ENCODE results near the gene FAM114A1. TPM values are rescaled to one million over a fixed set of nuclear protein-coding genes. Genes with fewer than 3 reads are reported as not detected.

The FAM114A1 gene
- total RNA-seq, 2 experiments from 2014 or later: 0.50 to 0.65 TPM

DNA sequence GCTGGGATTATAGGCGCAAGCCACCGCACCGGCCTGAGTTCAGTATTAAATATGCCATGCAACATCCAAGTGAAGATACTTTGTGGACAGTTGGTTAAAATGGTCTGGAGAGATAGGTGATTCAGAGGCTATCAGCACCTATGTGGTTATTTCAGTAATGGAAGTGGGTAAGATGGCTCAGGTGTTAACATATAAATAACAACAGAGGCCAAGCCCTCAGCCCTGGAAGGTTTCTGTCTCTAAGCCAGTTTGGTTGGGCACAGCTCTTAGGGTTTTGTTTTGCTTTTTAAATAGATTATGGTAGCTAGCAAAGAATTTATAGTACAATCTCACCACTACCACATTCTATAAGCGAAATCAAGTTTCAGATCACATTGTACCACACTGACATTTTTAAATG, 16.6 kb downstream of the FAM114A1 start:
- H3K9me3 Mint-ChIP-seq: no peaks in the 10 kb centered on the region
- no peaks in the 10 kb centered on the region for H3K27me3 Mint-ChIP-seq
- CTCF ChIA-PET: interaction anchor here (1.0 to 1.2 kb wide), 2 partner anchors 9 to 23 kb away, joined by 3 read pairs; no protein-coding TSS in a partner anchor
- no peak overlapping the region for H3K4me3 Mint-ChIP-seq
- peaks cover 10% of the 10 kb centered on the region for H3K4me1 Mint-ChIP-seq (ENCODE audit: low read depth)
- no peak overlapping the region for H3K27ac Mint-ChIP-seq
- no peaks in the 10 kb centered on the region for H3K36me3 Mint-ChIP-seq
- no peak for DNase-seq
- intact Hi-C loops (cut with micrococcal nuclease): loop anchor here (10.0 kb wide), 1 partner anchor 471 kb away; no protein-coding TSS in a partner anchor
- POLR2A ChIA-PET: no interaction called here

DNA sequence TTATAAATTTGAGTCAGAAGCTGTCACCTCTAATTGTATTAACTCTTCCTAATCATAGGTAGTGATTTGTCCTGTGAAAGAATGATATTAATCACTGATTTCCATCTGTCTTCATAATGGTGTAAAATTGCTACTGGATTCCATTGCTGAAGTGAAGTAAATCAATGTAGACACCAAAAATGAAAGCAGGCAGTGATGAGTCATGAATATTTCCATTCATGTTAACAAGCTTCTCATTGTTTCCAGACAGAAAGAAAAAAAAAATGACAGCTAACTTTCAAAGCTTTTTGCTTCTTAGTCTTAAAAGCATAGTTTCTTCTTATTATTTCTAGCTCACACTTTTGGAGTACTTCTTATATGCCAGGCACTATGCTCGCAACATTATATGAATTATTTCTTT, 21.5 kb downstream of the FAM114A1 start:
- Mint-ChIP-seq H3K27me3 (no peaks in the 10 kb centered on the region), H3K4me3 (peak overlapping the region; percentile 48), H3K4me1 (ENCODE audit: low read depth) (peaks cover 22% of the 10 kb centered on the region), H3K9me3 (no peaks in the 10 kb centered on the region), H3K27ac (peak overlapping the region; percentile 81), H3K36me3 (no peaks in the 10 kb centered on the region)
- ChIA-PET CTCF (interaction anchor here (0.6 to 3.3 kb wide), 15 partner anchors 9 to 712 kb away, joined by 3 to 18 read pairs (median 4); partner anchors contain the start of gene TLR1), POLR2A (interaction anchor here (0.6 to 1.4 kb wide), 4 partner anchors 95 to 820 kb away, joined by 3 to 5 read pairs (median 4); no protein-coding TSS in a partner anchor)
- no peak for DNase-seq
- intact Hi-C loops (cut with micrococcal nuclease): loop anchor here (1.0 to 10.0 kb wide), 4 partner anchors 85 to 568 kb away; partner anchors contain the start of genes LIAS, RPL9, TLR1 and TMEM156

DNA sequence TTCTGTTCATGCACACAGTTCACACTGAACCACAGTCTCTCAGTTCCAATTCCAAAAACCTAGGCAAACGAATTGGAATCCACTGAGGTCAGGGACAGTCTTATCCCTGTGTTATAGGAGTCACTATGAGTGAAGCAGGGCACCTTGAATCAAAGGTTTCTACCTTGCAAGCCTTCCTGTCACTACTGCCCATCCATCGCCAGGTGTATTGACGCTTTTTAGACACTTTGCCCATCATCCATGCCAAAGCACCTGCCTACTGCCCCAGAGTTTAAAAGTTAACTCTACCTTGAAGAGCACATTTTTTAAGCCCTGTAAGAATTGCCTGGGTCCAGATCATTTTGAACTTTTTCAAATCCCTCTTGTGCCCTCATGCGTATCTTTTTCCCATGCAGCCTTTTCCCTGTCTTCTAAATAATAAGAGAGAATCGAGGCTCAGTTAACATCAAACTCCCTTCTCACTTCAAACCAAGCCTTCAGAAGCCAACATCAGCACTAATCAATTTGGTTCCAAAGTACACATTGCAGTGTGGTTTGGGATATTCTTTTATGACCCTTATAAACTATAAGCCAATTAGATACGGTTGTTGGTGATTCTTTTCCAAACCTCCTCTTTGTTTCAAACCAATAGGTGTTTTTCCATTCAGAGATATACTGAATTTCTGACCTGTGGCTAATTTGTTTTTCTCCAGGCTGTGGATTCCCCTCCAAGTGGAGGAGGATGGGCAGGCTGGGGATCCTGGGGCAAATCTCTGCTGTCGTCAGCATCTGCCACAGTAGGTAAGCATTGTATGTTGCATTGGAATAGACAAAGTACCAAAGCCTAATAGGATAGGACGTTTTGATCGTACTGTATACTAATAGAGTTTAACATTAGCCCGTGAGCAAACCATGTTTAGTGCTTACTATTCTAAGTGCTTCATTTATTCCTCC, 23.7 kb downstream of the FAM114A1 start:
- H3K4me1 Mint-ChIP-seq (ENCODE audit: low read depth): peaks cover 21% of the 10 kb centered on the region
- no peaks in the 10 kb centered on the region for H3K9me3 Mint-ChIP-seq
- no peaks in the 10 kb centered on the region for H3K36me3 Mint-ChIP-seq
- H3K27me3 Mint-ChIP-seq: no peaks in the 10 kb centered on the region
- POLR2A ChIA-PET: no interaction called here
- no peak overlapping the region for H3K4me3 Mint-ChIP-seq
- intact Hi-C loops (cut with micrococcal nuclease): no loop called here
- H3K27ac Mint-ChIP-seq: no peak overlapping the region
- CTCF ChIA-PET: interaction anchor here (0.6 to 2.3 kb wide), 6 partner anchors 11 to 249 kb away, joined by 3 to 13 read pairs (median 7); no protein-coding TSS in a partner anchor
- DNase-seq: no peak

DNA sequence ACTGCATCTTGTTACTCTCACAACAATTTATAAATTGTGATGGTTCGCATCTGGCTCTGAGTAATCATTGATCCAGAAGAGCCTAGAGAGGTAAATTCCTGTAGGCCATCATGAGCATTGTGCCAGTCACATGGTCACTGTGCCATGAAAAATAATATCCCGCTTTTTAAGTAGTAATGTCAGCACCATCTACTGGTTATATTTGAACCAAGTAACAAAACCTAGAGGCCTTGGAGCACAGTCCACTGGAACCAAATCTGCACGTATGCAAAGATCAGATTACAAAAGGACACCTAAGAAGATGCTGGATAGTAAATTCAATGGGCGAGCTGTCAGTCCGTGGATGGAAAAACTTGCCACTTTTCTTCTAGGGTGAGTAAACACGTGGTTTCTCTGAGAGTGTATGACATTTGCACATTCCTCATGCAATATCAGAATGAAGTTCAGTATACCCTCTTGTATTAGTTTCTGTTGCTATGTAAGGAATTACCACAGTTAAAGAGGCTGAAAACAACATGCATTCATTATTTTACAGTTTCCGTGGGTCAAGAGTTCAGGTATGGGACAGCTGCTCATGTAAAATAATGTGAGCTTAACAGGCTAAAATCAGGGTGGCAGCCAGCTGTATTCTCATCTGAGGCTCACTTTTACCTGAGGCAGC, 26.8 kb downstream of the FAM114A1 start:
- H3K27ac Mint-ChIP-seq: no peak overlapping the region
- H3K4me1 Mint-ChIP-seq (ENCODE audit: low read depth): peaks cover 31% of the 10 kb centered on the region
- ChIA-PET CTCF (interaction anchor here (0.9 to 4.5 kb wide), 5 partner anchors 10 to 240 kb away, joined by 3 to 21 read pairs (median 3); no protein-coding TSS in a partner anchor), POLR2A (no interaction called here)
- H3K9me3 Mint-ChIP-seq: no peaks in the 10 kb centered on the region
- no peak overlapping the region for H3K4me3 Mint-ChIP-seq
- no peak for DNase-seq
- intact Hi-C loops (cut with micrococcal nuclease): no loop called here
- peaks cover 4% of the 10 kb centered on the region for H3K27me3 Mint-ChIP-seq
- H3K36me3 Mint-ChIP-seq: no peaks in the 10 kb centered on the region

DNA sequence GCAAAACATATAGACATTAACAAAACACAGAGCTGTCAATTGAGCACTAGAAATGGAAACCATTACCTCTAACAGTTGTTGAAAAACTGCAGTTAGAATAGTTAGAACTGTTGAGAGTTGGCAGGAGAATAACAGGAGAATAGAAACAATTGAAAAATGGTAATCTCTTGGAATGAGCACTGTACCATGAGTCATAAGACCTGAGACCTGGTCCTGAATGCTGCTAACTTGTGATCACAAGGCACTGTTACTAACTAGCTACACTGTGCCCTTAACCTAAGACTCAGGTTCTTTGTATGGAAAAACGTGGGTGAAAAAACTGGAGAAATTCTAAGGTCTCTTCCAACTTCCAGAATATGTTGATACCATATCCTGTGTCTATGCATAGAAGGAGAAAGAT, 29.3 kb downstream of the FAM114A1 start:
- no peaks in the 10 kb centered on the region for H3K9me3 Mint-ChIP-seq
- intact Hi-C loops (cut with micrococcal nuclease): no loop called here
- H3K36me3 Mint-ChIP-seq: no peaks in the 10 kb centered on the region
- H3K4me1 Mint-ChIP-seq (ENCODE audit: low read depth): peaks cover 20% of the 10 kb centered on the region
- no peak overlapping the region for H3K4me3 Mint-ChIP-seq
- POLR2A ChIA-PET: no interaction called here
- CTCF ChIA-PET: interaction anchor here (1.2 to 4.5 kb wide), 3 partner anchors 7 to 237 kb away, joined by 3 to 21 read pairs (median 10); no protein-coding TSS in a partner anchor
- H3K27me3 Mint-ChIP-seq: peaks cover 8% of the 10 kb centered on the region
- no peak overlapping the region for H3K27ac Mint-ChIP-seq
- no peak for DNase-seq

DNA sequence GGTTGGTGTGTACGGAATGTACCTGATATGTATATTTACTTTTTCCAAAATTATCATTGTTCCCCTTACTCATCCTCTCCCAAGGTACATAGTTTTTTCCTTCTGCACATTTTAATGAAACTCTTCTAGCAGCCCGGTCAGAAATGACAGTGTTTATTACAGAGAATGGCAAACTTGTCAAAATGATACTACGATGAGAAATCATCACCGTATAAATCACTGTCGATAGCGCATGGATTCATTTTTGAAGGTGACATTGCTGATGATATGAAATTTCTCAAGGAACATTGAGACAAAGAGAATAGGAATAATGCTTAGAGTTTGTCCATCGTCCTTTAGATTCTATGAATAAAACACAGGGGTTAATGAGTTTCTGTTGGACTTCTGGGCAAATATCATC, 30.6 kb downstream of the FAM114A1 start:
- ChIA-PET POLR2A (interaction anchor here (0.6 kb wide), 1 partner anchor 283 kb away, joined by 3 read pairs; no protein-coding TSS in a partner anchor), CTCF (interaction anchor here (1.1 to 4.5 kb wide), 3 partner anchors 9 to 236 kb away, joined by 4 to 21 read pairs (median 10); no protein-coding TSS in a partner anchor)
- intact Hi-C loops (cut with micrococcal nuclease): no loop called here
- Mint-ChIP-seq H3K4me1 (ENCODE audit: low read depth) (peaks cover 23% of the 10 kb centered on the region), H3K27me3 (peaks cover 8% of the 10 kb centered on the region), H3K9me3 (no peaks in the 10 kb centered on the region), H3K36me3 (no peaks in the 10 kb centered on the region), H3K27ac (no peak overlapping the region), H3K4me3 (no peak overlapping the region)
- DNase-seq: no peak

DNA sequence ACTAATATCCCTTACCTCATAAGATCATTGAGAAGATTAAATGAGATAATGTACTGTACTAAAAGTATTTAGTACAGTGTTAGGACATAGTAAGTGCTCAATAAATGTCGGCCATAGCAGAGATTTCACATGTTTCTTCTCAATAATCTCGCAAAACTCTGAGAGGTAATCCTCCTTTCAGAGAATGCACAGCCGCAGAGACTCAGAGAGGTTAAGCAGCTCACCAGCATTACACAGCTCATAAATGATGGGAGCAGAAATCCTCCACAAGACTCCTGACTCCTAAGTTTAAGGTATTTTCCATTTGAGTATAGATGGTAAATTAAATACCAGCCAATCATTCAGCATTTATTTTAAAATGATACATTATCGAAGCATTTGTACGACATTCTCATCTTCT, 34.6 kb downstream of the FAM114A1 start:
- Mint-ChIP-seq H3K4me3 (no peak overlapping the region), H3K27me3 (peaks cover 3% of the 10 kb centered on the region), H3K9me3 (no peaks in the 10 kb centered on the region), H3K27ac (no peak overlapping the region), H3K4me1 (ENCODE audit: low read depth) (peaks cover 14% of the 10 kb centered on the region), H3K36me3 (no peaks in the 10 kb centered on the region)
- DNase-seq: no peak
- POLR2A ChIA-PET: interaction anchor here (1.1 kb wide), 1 partner anchor 143 kb away, joined by 3 read pairs; no protein-coding TSS in a partner anchor
- intact Hi-C loops (cut with micrococcal nuclease): loop anchor here (1.0 to 5.0 kb wide), 5 partner anchors 130 to 385 kb away; partner anchors contain the start of genes TMEM156 and WDR19
- CTCF ChIA-PET: interaction anchor here (0.6 to 8.5 kb wide), 31 partner anchors 10 to 545 kb away, joined by 3 to 205 read pairs (median 5); partner anchors contain the start of genes TLR6 and WDR19

DNA sequence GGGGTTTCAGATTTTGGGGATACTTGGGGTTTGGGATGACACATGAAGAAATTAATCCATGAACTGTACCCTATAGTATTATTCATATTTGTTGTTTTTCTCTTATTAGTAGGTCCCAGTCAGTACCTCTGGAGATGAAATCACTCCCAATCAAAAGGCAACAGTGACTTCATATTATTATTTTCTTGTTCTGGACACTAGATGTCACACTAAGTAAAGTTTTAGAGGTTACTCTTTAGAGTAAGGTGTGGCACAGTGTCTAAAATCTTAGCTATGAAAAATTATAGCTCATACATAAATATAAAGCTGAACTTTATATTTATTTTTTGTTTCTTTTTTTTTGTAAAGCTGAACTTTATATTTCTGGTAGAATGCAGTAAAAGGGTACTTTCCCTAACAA, 35.1 kb downstream of the FAM114A1 start:
- peaks cover 3% of the 10 kb centered on the region for H3K27me3 Mint-ChIP-seq
- no peak overlapping the region for H3K27ac Mint-ChIP-seq
- peaks cover 9% of the 10 kb centered on the region for H3K4me1 Mint-ChIP-seq (ENCODE audit: low read depth)
- no peak overlapping the region for H3K4me3 Mint-ChIP-seq
- no peaks in the 10 kb centered on the region for H3K36me3 Mint-ChIP-seq
- no peak for DNase-seq
- ChIA-PET POLR2A (interaction anchor here (1.1 kb wide), 1 partner anchor 142 kb away, joined by 3 read pairs; no protein-coding TSS in a partner anchor), CTCF (interaction anchor here (0.5 to 8.5 kb wide), 51 partner anchors 9 to 544 kb away, joined by 3 to 205 read pairs (median 4); partner anchors contain the start of genes TLR1, TLR6 and WDR19)
- no peaks in the 10 kb centered on the region for H3K9me3 Mint-ChIP-seq
- intact Hi-C loops (cut with micrococcal nuclease): loop anchor here (1.0 to 5.0 kb wide), 5 partner anchors 130 to 385 kb away; partner anchors contain the start of genes TMEM156 and WDR19

DNA sequence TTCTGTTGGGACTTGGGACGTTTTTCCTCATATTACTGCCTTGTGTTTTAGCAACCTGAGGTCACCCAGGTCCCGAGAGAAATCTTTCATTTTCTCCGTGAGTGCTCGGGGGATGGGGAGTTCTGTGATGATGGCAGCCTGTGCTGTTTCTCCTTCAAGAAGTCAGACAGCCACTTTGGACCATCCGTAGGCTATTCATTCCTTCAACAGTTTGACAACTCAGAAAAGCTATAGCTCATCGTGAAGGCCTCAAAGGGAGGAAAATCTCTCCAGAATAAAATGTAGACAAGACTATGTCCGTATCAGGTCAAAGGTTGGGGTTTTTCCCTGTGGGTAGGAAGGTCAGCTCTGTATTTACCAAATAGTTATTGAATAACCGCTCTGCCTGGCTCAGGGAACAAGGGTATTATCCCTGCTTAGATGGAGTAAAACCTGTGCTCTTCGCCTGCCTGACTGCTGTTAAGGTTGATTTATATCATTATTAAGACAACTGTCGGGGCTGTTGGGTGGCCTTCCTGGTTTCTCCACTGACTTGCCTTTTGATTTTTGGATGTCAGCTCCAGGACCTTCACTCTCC, 36.6 kb downstream of the FAM114A1 start:
- intact Hi-C loops (cut with micrococcal nuclease): loop anchor here (5.0 kb wide), 2 partner anchors 128 to 383 kb away; partner anchors contain the start of gene TMEM156
- no peaks in the 10 kb centered on the region for H3K36me3 Mint-ChIP-seq
- CTCF ChIA-PET: interaction anchor here (0.5 to 8.5 kb wide), 7 partner anchors 16 to 229 kb away, joined by 3 to 205 read pairs (median 4); no protein-coding TSS in a partner anchor
- H3K27me3 Mint-ChIP-seq: peaks cover 3% of the 10 kb centered on the region
- DNase-seq: no peak
- no peak overlapping the region for H3K27ac Mint-ChIP-seq
- peaks cover 3% of the 10 kb centered on the region for H3K4me1 Mint-ChIP-seq (ENCODE audit: low read depth)
- POLR2A ChIA-PET: no interaction called here
- no peaks in the 10 kb centered on the region for H3K9me3 Mint-ChIP-seq
- H3K4me3 Mint-ChIP-seq: no peak overlapping the region

DNA sequence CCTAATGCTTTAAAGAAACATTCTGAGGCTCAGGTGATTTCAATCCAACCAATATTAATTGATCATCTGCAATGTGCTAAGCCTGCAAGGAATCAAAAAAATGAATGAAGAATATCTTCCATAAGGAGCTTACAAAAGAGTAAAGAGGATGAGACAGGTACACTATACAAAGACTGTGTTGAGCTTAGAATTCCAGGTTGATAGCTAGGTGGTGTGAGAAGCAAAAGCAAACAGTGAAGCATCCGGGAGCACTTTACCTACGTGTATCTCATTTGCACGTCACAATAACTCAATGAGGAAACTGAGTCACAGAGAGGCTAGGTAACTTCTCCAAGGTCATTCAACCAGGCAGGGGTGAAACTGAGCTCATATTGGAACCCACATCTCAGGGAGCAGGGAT, 37.1 kb downstream of the FAM114A1 start:
- H3K4me1 Mint-ChIP-seq (ENCODE audit: low read depth): peaks cover 3% of the 10 kb centered on the region
- ChIA-PET POLR2A (no interaction called here), CTCF (interaction anchor here (0.5 to 8.5 kb wide), 6 partner anchors 16 to 229 kb away, joined by 3 to 205 read pairs (median 3); no protein-coding TSS in a partner anchor)
- H3K4me3 Mint-ChIP-seq: no peak overlapping the region
- no peak for DNase-seq
- no peaks in the 10 kb centered on the region for H3K9me3 Mint-ChIP-seq
- H3K27me3 Mint-ChIP-seq: peaks cover 3% of the 10 kb centered on the region
- H3K27ac Mint-ChIP-seq: no peak overlapping the region
- intact Hi-C loops (cut with micrococcal nuclease): loop anchor here (5.0 kb wide), 3 partner anchors 78 to 383 kb away; partner anchors contain the start of gene TMEM156
- H3K36me3 Mint-ChIP-seq: no peaks in the 10 kb centered on the region
